IPS-18c (cell line): Measurements from ENCODE around the gene RABGAP1L.
"Not testable (repeated sequence)": the region's sequence is repeated elsewhere in the genome, so short reads cannot be mapped to it uniquely, and the experiment has no call there.

ENCODE experiments used
- H3K4me3 ChIP-seq: 2 replicates; pipeline ENCODE4 v1.7.0; 2013; ENCODE audit warnings: low read depth, mild to moderate bottlenecking, low read length, moderate library complexity; ENCODE audit not compliant: insufficient read depth
- H3K9me3 ChIP-seq: one replicate; pipeline ENCODE4 v1.6.1; 2013; ENCODE audit warnings: mild to moderate bottlenecking, low read length, moderate library complexity; ENCODE audit not compliant: control insufficient read depth, insufficient read depth

Gene RABGAP1L

DNA sequence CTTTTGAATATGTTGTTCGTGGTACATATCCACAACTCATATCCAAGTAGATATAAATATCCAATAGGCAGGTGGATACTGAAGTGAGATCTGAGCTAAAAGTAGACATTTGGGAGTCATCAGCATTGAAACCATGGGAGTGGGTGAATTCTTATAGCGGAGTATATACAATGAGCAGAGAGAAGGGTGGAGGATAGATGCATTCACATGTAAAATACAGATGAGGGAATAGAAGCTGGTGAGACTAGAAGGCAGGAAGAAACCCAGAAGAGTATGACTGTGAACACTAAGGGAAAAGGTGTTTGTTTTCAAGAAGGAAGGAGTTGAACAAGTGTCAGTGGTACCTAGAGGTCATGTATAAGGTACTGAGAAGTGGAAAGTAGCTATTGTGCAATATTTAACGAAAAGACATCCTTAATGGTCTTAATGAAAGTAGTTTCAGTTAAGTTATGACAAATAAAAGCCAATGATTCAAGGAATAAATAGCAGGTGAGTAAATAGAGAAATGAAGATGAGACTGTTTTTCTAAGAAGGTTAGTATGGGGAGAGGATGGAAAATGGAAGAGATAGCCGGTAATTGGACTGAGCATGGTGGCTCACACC is 658.8 kb downstream of the RABGAP1L start:
- no peak overlapping the region for H3K4me3 ChIP-seq
- no peaks in the 10 kb centered on the region for H3K9me3 ChIP-seq

DNA sequence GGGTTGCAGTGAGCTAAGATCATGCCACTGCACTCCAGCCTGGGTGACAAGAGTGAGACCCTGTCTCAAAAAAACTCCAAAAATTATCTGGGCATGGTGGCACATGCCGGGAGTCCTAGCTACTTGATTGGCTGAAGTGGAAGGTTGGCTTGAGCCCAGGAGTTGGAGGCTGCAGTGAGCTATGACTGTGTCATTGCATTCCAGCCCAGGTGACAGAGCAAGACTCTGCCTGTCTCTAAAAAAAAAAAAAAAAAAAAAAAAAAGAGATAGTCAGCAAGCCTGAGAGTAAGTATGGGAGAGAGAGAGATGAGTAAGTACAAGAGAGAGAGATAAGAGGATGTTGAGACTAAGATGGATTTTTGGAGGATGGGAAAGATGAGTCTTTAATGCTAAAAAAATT is 659.6 kb downstream of the RABGAP1L start:
- H3K9me3 ChIP-seq: no peaks in the 10 kb centered on the region
- no peak overlapping the region for H3K4me3 ChIP-seq

DNA sequence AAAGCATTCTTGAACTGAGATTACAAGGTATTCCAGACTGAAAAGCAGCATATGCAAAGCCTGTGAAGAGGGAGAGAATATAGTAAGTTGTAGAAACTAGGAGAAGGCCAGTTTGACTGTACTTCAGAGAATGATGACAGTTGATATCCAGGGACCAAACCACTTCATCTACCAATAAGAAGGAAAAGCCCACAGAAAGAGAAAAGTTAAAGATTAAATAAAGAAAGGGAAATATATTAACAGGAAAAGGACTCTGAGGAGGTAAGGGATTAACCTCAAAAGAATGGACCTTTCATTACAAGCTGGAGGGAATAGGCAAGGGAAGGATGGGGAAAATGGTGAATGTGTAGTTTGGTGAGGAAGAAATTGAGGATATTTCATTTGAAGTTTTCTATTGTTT is 660.3 kb downstream of the RABGAP1L start:
- H3K9me3 ChIP-seq: no peaks in the 10 kb centered on the region
- H3K4me3 ChIP-seq: no peak overlapping the region

DNA sequence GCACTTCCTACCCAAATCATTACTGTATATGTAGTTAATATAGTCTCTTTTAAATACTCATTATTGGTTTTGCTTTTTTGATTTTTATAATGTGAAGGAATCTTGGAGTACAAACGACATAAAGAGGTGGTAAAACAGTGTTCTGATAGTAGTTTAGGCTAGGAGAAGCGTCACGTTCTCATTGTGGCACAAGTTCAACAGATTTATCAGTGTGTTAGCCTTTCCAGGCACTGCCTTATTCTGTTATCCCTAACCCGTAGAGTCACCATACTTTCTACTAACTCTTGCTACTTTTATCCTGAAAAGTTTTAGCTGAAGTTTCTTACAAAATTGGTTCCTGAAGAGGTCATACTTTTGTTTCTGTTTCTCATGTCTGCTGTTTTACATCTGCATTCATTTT is 665.8 kb downstream of the RABGAP1L start:
- Histone ChIP-seq H3K4me3 (no peak overlapping the region), H3K9me3 (no peaks in the 10 kb centered on the region)

DNA sequence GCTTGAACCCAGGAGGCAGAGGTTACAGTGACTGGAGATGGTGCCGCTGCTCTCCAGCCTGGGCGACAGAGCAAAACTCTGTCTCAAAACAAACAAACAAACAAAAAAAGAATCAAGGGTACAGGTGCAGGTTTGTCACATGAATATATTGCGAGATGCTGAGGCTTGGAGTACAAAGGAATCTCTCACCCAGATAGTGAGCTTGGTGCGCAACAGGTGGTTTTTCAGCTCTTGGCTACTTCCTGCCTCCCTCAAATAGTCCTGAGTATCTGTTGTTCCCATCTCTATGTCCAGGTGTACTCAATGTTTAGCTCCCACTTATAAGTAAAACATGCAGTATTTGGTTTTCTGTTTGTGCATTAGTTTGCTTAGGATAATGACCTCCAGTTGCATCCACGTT is 666.5 kb downstream of the RABGAP1L start:
- Histone ChIP-seq H3K4me3 (no peak overlapping the region), H3K9me3 (no peaks in the 10 kb centered on the region)

DNA sequence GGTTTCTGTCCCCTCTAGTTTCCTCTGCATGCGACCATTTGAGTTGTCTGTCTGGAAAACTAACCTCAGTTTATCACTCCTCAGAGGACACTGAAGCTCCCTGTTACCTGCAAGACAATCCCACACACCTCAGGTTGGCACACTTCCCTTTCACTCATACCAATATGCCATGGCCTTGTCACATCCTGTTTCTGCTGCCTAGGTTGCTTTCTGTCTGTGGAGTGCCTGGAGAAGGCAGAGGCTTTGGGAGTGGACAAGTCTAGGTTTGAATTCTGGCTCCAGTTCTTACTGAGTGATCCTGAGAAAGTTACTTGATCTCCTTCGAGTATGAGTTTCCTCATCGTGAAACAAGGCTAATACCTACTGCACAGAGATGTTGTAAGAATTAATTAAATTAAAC is 668.9 kb downstream of the RABGAP1L start:
- no peak overlapping the region for H3K4me3 ChIP-seq
- no peaks in the 10 kb centered on the region for H3K9me3 ChIP-seq

DNA sequence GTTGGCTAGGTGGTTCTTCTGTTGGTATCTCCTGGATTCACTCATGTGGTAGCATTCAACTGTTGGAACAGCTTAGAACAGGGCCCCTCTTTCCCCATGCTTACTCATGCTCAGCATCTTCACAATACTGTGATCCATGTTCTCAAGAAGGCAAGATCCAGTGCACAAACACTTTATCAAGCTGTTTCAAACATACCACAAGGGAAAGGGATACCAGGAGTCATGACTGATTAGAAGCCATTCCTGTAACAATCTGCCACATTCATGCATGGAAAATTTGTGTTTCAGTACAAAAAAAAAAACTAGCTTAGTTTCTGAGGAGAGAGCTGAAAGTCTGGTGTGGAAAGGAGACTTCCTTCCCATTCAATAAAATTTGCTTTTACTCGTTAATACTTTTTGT is 670.7 kb downstream of the RABGAP1L start:
- Histone ChIP-seq H3K9me3 (no peaks in the 10 kb centered on the region), H3K4me3 (no peak overlapping the region)

DNA sequence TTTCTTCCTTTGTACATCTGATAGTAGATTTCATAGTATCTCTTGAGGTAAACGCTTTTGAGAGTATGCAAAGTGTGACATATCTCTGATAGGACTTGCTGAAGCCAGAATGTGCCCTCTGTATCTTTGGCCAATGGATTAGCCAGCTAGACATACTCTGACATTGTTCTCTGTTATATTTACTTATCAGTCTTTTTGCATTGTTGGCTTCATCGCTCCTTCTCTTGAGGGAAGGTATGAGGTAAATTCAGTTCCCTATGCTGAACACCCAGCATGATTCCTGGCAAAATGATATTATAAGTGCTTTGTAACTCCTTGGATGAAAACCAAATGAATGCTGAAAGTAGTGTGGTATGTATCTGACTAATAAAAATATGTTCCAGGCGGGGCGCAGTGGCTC is 677.2 kb downstream of the RABGAP1L start:
- Histone ChIP-seq H3K4me3 (no peak overlapping the region), H3K9me3 (no peaks in the 10 kb centered on the region)

DNA sequence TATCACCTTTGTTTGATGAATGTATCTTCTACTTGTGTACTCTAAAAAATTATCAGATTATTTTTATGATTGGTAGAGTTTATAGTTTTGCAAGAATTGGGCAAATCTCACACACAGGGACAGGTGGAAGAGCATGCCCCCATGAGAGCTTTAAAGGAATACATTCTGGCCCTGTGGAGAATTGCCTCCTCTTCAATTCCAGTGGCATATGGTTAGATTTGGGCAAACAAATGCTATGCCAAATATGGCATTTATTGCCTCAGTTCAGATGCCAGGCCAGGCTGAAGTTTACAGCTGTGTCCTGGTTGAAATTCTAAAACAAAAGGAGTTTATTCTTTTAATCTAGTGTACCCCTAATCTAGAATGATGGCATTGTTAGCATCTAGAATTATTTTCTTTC is 678.1 kb downstream of the RABGAP1L start:
- Histone ChIP-seq H3K9me3 (no peaks in the 10 kb centered on the region), H3K4me3 (no peak overlapping the region)

DNA sequence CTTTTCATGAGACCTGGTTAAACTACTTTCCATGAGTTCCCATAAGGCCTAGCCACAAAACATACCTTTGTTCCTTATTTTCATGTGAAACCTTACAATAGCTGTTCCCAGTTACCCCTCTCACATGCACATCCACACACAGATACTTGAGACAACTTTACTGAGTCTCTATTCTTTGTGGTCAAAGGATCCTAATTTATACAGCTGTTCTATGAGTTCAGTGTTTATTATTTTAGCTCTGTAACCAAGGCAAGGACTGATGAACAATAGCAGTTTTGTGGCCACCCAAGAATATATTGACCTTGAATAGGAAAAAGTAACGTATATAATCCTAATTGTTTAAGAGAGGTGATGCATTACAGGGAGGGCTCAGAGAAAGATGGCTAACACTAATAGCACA is 679.9 kb downstream of the RABGAP1L start:
- Histone ChIP-seq H3K9me3 (no peaks in the 10 kb centered on the region), H3K4me3 (no peak overlapping the region)

DNA sequence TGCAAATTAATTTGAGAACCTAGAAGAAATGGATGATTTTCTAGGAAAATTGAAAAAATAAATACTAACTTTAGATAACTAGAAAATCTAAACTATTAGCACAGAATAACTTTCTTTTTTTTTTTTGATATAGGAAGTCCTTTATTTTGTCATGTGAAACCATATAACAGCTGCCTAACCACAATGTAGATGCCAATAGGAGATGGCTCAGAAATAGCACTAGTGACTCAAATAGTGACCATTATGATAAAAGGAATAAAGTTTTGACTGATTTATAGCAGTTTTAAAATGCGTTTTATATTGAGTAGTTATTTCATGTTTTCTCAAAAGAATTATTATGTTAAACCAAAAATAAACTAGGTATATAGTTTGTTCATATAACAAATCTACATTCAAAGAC is 682.4 kb downstream of the RABGAP1L start:
- H3K9me3 ChIP-seq: no peaks in the 10 kb centered on the region

DNA sequence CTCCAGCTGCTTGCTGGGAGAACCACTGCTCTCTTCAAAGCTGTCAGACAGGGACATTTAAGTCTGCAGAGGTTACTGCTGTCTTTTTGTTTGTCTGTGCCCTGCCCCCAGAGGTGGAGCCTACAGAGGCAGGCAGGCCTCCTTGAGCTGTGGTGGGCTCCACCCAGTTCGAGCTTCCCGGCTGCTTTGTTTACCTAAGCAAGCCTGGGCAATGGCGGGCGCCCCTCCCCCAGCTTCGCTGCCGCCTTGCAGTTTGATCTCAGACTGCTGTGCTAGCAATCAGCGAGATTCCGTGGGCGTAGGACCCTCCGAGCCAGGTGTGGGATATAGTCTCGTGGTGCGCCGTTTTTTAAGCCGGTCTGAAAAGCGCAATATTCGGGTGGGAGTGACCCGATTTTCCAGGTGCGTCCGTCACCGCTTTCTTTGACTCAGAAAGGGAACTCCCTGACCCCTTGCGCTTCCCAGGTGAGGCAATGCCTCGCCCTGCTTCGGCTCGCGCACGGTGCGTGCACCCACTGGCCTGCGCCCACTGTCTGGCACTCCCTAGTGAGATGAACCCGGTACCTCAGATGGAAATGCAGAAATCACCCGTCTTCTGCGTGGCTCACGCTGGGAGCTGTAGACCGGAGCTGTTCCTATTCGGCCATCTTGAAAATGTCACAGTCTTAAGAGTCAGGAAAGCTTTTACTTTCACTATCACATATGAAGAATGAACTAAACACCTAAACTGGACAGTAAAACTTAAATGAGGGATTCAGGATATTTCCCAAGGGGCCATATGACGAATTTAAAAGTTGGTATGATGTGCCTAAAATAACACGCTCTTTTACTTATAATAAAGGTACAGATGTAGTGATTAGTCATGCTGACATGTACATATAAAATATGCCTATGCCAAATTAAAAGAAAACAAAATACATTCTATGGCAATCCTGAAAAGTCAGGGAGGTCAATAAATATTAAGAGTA is 689.6 kb downstream of the RABGAP1L start:
- H3K4me3 ChIP-seq, H3K9me3 ChIP-seq: not testable (repeated sequence)

More for the DNA sequence above, 682.4 kb downstream of the RABGAP1L start:
- H3K4me3 ChIP-seq: no peak overlapping the region

DNA sequence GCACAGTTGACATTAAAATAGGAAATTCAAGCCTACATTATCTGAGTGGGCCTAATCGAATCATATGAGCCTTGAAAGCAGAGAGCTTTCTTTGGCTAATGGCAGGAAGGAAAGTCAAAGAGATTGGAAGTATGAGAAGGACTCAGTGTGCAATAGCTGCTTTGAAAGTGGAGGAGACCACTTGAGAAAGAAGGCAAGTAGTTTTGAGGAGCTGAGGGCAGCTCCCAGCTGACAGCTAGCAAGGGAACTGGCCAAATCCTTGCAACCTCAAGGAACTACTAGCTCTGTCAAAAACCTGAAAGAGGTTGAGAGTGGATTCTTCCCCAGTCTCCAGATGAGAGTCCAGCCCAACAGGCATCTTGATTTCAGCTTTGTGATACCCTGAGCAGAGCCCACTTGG is 691.4 kb downstream of the RABGAP1L start:
- H3K4me3 ChIP-seq: no peak overlapping the region
- no peaks in the 10 kb centered on the region for H3K9me3 ChIP-seq

DNA sequence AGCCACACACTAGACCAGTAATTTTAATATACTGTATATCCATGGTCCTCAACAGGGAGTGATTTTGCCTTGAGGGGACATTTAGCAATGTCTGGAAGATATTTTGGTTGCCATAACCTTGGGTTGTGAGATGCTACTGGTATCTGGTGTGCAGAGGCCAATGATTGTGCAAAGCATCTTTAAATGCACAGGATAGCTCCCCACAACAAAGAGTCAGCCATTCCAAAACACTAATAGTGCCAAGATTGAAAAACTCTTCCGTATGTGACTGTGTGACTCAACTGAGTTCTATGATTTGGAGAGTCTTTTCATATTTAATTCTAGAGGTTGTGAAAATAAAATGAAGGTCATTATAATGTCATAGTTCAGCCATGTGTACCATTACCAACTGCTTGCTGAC is 699.0 kb downstream of the RABGAP1L start:
- Histone ChIP-seq H3K4me3 (no peak overlapping the region), H3K9me3 (no peaks in the 10 kb centered on the region)

DNA sequence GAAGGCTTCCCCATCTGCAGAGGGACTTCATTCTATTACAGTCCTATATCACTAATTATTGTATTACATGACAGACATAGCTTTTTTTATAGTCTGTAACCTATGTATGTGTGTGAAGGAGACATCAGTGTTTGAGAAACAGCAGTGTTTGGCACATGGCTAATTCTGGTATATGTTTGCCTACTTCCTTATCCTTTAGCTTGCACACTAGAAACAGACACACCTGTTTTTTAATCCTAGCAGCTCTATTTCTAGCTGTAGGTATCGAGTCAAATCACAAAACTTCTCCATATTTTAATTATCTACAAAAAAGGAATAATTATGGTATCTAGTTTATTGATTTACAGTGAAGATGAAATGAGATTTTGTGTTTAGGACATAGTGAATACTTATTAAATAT is 711.0 kb downstream of the RABGAP1L start:
- H3K9me3 ChIP-seq: no peaks in the 10 kb centered on the region
- no peak overlapping the region for H3K4me3 ChIP-seq

DNA sequence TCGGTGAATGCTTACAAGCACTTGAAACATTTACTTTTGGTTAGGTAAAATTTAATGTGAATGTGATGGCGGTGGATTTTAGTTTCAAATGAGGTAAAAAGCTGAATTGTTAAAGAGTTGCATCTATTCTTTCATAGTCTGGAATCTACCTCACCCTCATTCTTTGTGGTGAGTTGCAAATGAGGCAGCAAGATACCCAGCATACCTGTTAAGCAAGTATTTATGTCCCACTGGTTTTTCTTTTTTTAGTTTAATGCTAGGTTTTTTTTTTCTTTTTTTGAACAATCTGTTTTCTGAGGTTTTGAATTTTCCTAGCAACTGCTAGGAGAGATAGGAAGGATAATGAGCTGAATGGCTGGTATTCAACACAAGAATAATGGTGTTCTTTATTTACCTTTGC is 712.6 kb downstream of the RABGAP1L start:
- Histone ChIP-seq H3K9me3 (no peaks in the 10 kb centered on the region), H3K4me3 (no peak overlapping the region)

DNA sequence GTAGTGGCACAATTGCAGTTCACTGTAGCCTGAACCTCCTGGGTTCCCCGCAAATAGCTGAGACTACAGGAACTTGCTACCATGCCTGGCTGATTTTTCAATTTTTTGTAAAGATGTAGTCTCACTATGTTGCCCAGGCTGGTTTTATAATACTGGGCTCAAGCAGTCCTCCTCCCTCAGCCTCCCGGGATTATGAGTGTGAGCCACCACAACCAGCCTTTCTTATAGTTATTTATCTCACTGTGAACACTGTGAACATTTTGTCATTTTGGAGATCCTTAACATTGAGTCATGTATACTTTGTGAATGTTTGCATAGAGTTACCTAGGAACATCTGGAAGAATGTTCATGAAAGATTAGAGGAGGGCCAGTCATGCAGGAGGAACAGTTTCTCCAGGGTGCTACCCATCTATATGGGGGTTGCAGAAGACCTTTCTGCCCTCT is 713.3 kb downstream of the RABGAP1L start:
- Histone ChIP-seq H3K4me3 (no peak overlapping the region), H3K9me3 (no peaks in the 10 kb centered on the region)

DNA sequence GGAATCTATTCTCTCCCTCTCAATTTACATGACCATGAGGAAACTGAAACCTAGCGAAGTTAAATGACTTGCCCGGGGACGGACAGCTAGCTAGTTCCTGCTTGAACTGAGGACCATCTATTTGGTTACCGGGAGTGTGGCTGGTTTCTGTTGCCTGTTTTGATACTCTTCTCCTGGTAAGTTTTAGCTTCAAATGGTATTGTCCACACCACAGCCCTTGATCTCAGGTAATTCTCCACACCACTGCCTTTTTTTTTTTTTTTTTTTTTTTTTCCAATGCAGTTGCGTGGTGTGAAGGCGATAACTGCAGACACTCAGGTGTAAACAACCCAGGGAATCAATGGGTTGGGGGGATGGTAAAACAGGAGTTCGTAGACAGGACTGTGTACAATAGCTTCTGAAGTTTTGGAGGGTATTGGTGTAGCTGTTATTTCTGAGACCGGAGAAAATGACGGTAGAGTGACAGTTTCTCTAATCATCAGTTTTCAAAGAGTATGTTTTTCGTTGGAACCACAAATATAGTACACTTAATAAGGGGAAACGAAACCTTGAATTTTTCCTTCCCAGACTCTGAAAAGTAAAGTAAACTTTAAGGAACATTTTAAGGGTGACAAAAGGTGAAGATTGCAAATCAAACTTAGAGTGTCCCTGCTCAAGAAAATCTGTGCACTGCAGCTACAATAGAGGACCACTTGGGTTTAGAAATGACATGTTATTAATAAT is 715.2 kb downstream of the RABGAP1L start:
- Histone ChIP-seq H3K4me3 (peak overlapping the region; percentile 51), H3K9me3 (no peaks in the 10 kb centered on the region)
